K562 (cell line): ENCODE data around the gene CENPX. TPM values are rescaled to one million over a fixed set of nuclear protein-coding genes. Genes with fewer than 3 reads are reported as not detected.

ENCODE experiments used
- ARID1B ChIP-seq: fragments of 450-650 bp; IDR thresholded peaks from 2 replicates; pipeline ENCODE4 v1.6.1; 2016; ENCODE audit warnings: antibody characterized with exemption, mild to moderate bottlenecking, inconsistent platforms
- CHD1 ChIP-seq: fragments of 200-600 bp; sonication (generic); IDR thresholded peaks from one replicate; pipeline ENCODE4 v1.6.1; 2012; ENCODE audit warnings: mild to moderate bottlenecking, moderate library complexity, low read length, inconsistent platforms
- CLOCK ChIP-seq: fragments of 250-450 bp; sonication (Bioruptor Pico); IDR thresholded peaks from 2 replicates; pipeline ENCODE4 v1.4.0; 2020; ENCODE audit warnings: mild to moderate bottlenecking, moderate library complexity, borderline replicate concordance
- HDAC1 ChIP-seq, 2 experiments: fragments of 450-650 bp; IDR thresholded peaks; 2 replicates each; pipeline ENCODE4 v1.6.1; 2016 to 2017; ENCODE audit warnings: inconsistent platforms in 1 of 2, mild to moderate bottlenecking in 1 of 2, moderate library complexity in 1 of 2
- HDAC2 ChIP-seq: fragments of 450-650 bp; IDR thresholded peaks from 2 replicates; pipeline ENCODE4 v1.6.1; 2016; ENCODE audit warnings: mild to moderate bottlenecking
- MGA ChIP-seq: fragments of 450-650 bp; IDR thresholded peaks from 2 replicates; pipeline ENCODE4 v1.6.1; 2016; ENCODE audit warnings: mild to moderate bottlenecking, moderate library complexity
- PCBP1 ChIP-seq: fragments of 200-400 bp; formaldehyde crosslinking; IDR thresholded peaks from 2 replicates; pipeline ENCODE4 v1.6.1; 2018; ENCODE audit warnings: mild to moderate bottlenecking, low read depth, low read length; ENCODE audit not compliant: poor library complexity, severe bottlenecking
- PHF8 ChIP-seq: fragments of 200-600 bp; sonication (generic); IDR thresholded peaks from 2 replicates; pipeline ENCODE4 v1.6.1; 2012; ENCODE audit warnings: mixed run types, mild to moderate bottlenecking, inconsistent platforms, low read length, moderate library complexity, borderline replicate concordance
- POLR2AphosphoS5 ChIP-seq: IDR thresholded peaks from 2 replicates; pipeline ENCODE4 v1.6.1; 2011; ENCODE audit warnings: mild to moderate bottlenecking, low read depth, low read length, moderate library complexity; ENCODE audit not compliant: control insufficient read depth, insufficient read depth
- SAP30 ChIP-seq: fragments of 200-600 bp; sonication (generic); IDR thresholded peaks from 2 replicates; pipeline ENCODE4 v1.6.1; 2012; ENCODE audit warnings: borderline replicate concordance, low read depth, mild to moderate bottlenecking, moderate library complexity, low read length, control low read depth, inconsistent platforms; ENCODE audit not compliant: insufficient read depth, poor library complexity, severe bottlenecking
- SIN3B ChIP-seq: fragments of 450-650 bp; IDR thresholded peaks from 2 replicates; pipeline ENCODE4 v1.6.1; 2017; ENCODE audit warnings: low read depth, mild to moderate bottlenecking, moderate library complexity
- ZBTB17 ChIP-seq: fragments of 450-650 bp; formaldehyde crosslinking; IDR thresholded peaks from 2 replicates; pipeline ENCODE4 v1.4.0; 2020; ENCODE audit warnings: mild to moderate bottlenecking
- polyA plus RNA-seq, 8 experiments: library from polyadenylated mRNA; depleted of rRNA in 4 of 8; stranded (reverse) in 5 of 8; unstranded in 3 of 8; fragments of >200 nt; fragmentation: Nextera tagmentation in 2 of 8; fragmentation: Illumina TruSeq in 1 of 8; extraction: Ambion mirVana in 2 of 8; extraction: Trizol in 1 of 8; gene quantifications; 2 replicates each; pipeline versions ENCODE4 v1.2.1 to v1.2.3, GENCODE V29; 2011 to 2014; ENCODE audit warnings: inconsistent platforms in 1 of 8, missing spikeins in 1 of 8
- total RNA-seq, 7 experiments: library from RNA; depleted of rRNA in 6 of 7; stranded (reverse); fragments of >200 nt in 6 of 7; fragmentation: Illumina TruSeq in 2 of 7; extraction: Trizol in 2 of 7; gene quantifications; 2 replicates each; pipeline versions ENCODE4 v1.2.1 to v1.2.3, GENCODE V29; 2011 to 2021; ENCODE audit warnings: low replicate concordance in 1 of 7

CENPX gene
- total and polyA plus RNA-seq, 9 of the 15 experiments (the other 6 are each of a cell fraction or from before 2014, with no cell fraction given) = 32.7 to 352 (median 127) TPM

DNA sequence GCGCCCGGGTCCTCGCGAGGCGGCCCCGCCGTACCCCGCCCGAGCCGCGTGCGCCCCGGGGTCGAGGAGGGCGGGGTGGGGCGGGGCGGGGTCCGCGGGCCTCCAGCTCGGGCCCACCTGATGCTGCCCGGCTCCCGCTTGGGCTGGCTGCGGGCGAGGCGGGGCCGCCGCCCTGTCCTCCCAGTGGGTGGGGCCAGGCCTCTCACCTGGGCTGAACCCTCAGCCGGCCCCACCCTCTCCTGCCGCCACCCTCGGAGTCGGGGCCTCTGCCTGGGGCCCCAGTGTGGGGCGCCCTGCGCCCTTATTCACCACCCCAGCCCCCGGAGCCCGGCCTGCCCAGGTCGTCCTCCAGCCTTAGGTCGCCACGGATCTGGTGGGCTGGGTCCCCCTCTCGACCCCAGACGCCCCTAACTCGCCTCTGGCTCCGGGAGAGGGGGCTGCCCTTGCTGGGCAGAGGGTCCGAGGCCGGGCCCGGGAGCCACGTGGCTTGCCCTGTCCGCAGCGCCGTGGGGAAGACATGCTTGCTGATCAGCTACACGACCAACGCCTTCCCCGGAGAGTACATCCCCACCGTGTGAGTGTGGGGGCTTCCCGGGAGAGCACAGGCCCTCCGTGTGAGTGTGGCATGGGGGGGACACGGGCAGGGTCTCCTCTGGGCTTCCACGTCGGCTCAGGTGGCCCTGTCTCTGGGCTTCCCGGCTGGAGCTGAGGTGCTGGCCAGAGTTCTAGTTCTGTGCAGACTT lies 9.4 kb upstream of the CENPX start (continued):
- TF ChIP-seq ZBTB17 (CRISPR knock-in tag) (peak; percentile 46; the same call in 1 of the 2 replicates), SAP30 (peak; percentile 68), PCBP1 (peak; percentile 53), SIN3B (peak; percentile 40; the same call in 1 of the 2 replicates), HDAC2 (0 out of 2 replicates have a peak, but pooled peaks have one; percentile 50), CLOCK (CRISPR knock-in tag) (no peak), CHD1 (peak; percentile 4), MGA (peak; percentile 81), PHF8 (peak; percentile 64; the same call in 1 of the 2 replicates), ARID1B (0 out of 2 replicates have a peak, but pooled peaks have one; percentile 22), POLR2AphosphoS5 (peak; percentile 26; the same call in 1 of the 2 replicates), HDAC1 (IDR thresholded peaks at IDR 0.05) (peak in 1 of 2 experiments; percentile 90; a peak in 2 of 4 replicates)
